GM10266 (cell line): ENCODE measurements around the gene NPIPB2.

Experiments used
- DNase-seq: peaks from one replicate; pipeline ENCODE4 v3.0.0; 2012; ENCODE audit errors: extremely low spot score
- CTCF ChIP-seq: IDR thresholded peaks from 2 replicates; pipeline ENCODE4 v1.5.1; 2012; ENCODE audit warnings: mild to moderate bottlenecking, low read depth; ENCODE audit not compliant: control insufficient read depth, insufficient read depth; ENCODE audit errors: missing control alignments

Gene NPIPB2

DNA sequence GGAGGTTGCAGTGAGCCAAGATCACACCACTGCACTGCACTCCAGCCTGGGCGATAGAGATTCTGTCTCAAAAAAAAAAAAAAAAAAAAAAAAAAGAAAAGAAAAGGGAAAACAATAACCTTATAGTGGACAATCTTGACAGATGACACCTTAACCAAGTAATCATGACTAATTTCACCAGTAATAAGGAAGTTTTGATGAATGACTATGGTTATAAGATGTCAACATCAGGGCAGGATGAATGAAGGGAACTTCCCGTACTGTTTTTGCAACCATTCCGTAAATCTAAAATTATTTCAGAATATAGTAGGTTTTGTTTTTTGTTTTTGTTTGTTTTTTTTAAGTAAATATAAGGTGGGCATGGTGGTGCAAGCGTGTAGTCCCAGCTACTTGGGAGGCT, 49.1 kb downstream of the NPIPB2 start:
- DNase-seq = no peak
- no peak for TF ChIP-seq CTCF

- DNase-seq = no peak
- no peak for TF ChIP-seq CTCF
Measured at GRCh38 chr16:11890231-11890965, 51.4 kb downstream of the NPIPB2 start.

- TF ChIP-seq CTCF = no peak
- DNase-seq = no peak
Measured at GRCh38 chr16:11886881-11887280, 55.0 kb downstream of the NPIPB2 start.

- DNase-seq = no peak
- TF ChIP-seq CTCF = no peak
Measured at GRCh38 chr16:11884035-11884434, 57.8 kb downstream of the NPIPB2 start.

DNA sequence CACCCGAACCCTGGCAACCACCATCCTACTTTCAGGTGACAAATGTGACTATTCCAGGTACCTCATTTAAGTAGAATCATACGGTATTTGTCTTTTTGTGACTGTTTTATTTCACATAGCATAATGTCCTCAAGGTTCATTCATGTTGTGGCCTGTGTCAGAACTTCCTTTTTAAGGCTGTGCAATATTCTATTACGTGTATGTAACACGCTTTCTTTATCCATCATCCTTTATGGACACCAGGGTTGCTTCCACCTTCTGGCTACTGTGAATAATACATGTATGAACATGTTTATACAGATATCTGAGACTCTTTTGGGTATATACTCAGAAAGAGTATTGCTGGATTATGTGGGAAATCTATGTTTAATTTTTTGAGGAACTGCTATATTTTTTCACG, 61.8 kb downstream of the NPIPB2 start:
- DNase-seq = no peak
- TF ChIP-seq CTCF = no peak

DNA sequence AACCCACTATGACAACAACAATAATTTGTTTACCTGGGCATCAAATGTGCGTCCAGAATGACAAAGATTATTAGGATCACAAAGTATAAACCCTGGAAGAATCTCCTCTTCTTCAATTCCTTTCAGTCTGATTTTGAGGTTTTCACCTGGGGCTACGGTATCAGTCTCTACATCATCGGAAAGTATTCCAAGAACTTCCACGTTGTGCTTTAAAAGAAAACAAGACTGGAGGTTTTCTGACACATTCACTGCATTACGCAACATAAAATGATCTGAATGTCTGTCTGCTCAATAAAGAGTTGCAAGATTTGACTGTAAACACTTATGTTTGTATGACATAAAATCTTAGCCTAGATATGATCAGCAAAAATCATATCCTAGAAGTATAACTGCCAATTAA, 64.5 kb downstream of the NPIPB2 start:
- TF ChIP-seq CTCF = no peak

More for the DNA sequence above, 64.5 kb downstream of the NPIPB2 start:
- DNase-seq = no peak
